Measurements from ENCODE around the gene DCAF4. TPM values are rescaled to one million over a fixed set of nuclear protein-coding genes. Genes with fewer than 3 reads are reported as not detected.

The DCAF4 gene
- total and polyA plus RNA-seq, 2 of the 4 experiments (the other 2 are of a cell fraction), result 28.8 to 29.4 TPM

GRCh38 chr14:72970058-72970630, 43.9 kb downstream of the DCAF4 start:
- dilution Hi-C loops (cut with HindIII; ENCODE audit: low sequenced_read_pairs, unreplicated experiment), result no loop called here
- Histone ChIP-seq H2BK15ac (ENCODE audit: low read depth, low read length) (no peak overlapping the region), H4K5ac (ENCODE audit: low read depth, low read length) (no peak overlapping the region), H3K9me3 (ENCODE audit: control insufficient read depth, insufficient read depth, low read length) (no peaks in the 10 kb centered on the region), H3K27me3 (ENCODE audit: control insufficient read depth, insufficient read depth, low read length) (no peaks in the 10 kb centered on the region), H3K4me2 (ENCODE audit: low read depth, low read length) (no peak overlapping the region), H3K4ac (ENCODE audit: low read depth, low read length) (no peak overlapping the region), H3K9ac (ENCODE audit: low read depth, low read length) (no peak overlapping the region), H2BK120ac (ENCODE audit: low read depth, low read length) (no peak overlapping the region), H3K9me1 (ENCODE audit: insufficient read depth, low read length) (peaks cover 8% of the 10 kb centered on the region), H3K56ac (ENCODE audit: extremely low read depth, insufficient read depth, low read length) (no peak overlapping the region), H3K79me1 (ENCODE audit: low read depth in 1 of 2, low read length in 2 of 2) (no peaks in the 10 kb centered on the region), H3K4me3 (ENCODE audit: insufficient read depth, low read depth, low read length) (no peak overlapping the region), H3K36me3 (ENCODE audit: control insufficient read depth, insufficient read depth, low read length) (peaks cover 47% of the 10 kb centered on the region), H3K27ac (ENCODE audit: insufficient read depth, low read length) (no peak overlapping the region), H4K91ac (ENCODE audit: insufficient read depth, low read depth, low read length) (no peak overlapping the region), H4K20me1 (ENCODE audit: insufficient read depth, low read length) (no peaks in the 10 kb centered on the region), H2AFZ (replicated peaks; ENCODE audit: low read length, poor library complexity) (no peak overlapping the region), H3K4me1 (ENCODE audit: control insufficient read depth, insufficient read depth, low read length) (no peaks in the 10 kb centered on the region), H3K23ac (ENCODE audit: low read depth, low read length) (no peak overlapping the region), H3K14ac (replicated peaks; ENCODE audit: low read depth, low read length) (no peak overlapping the region), H2BK5ac (ENCODE audit: low read depth, low read length, poor library complexity, severe bottlenecking) (no peak overlapping the region), H2BK20ac (ENCODE audit: low read depth, low read length) (no peak overlapping the region), H4K8ac (ENCODE audit: low read depth in 2 of 2, low read length in 2 of 2) (no peak overlapping the region), H2AK9ac (replicated peaks; ENCODE audit: low read depth, low read length, poor library complexity) (no peak overlapping the region), H2AK5ac (ENCODE audit: low read depth, low read length) (no peak overlapping the region), H3K18ac (ENCODE audit: low read depth, low read length) (no peak overlapping the region)
- TF ChIP-seq, protein P1, sequence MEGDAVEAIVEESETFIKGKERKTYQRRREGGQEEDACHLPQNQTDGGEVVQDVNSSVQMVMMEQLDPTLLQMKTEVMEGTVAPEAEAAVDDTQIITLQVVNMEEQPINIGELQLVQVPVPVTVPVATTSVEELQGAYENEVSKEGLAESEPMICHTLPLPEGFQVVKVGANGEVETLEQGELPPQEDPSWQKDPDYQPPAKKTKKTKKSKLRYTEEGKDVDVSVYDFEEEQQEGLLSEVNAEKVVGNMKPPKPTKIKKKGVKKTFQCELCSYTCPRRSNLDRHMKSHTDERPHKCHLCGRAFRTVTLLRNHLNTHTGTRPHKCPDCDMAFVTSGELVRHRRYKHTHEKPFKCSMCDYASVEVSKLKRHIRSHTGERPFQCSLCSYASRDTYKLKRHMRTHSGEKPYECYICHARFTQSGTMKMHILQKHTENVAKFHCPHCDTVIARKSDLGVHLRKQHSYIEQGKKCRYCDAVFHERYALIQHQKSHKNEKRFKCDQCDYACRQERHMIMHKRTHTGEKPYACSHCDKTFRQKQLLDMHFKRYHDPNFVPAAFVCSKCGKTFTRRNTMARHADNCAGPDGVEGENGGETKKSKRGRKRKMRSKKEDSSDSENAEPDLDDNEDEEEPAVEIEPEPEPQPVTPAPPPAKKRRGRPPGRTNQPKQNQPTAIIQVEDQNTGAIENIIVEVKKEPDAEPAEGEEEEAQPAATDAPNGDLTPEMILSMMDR (conservative IDR thresholded peaks at IDR 0.05; ENCODE audit: low read depth, low read length), result no peak
- TF ChIP-seq MAFK (IDR thresholded peaks at IDR 0.05; ENCODE audit: low read depth, low read length) (no peak), BHLHE40 (IDR thresholded peaks at IDR 0.05; ENCODE audit: low read depth, low read length) (no peak), POLR2A (IDR thresholded peaks at IDR 0.05; ENCODE audit: low read depth, low read length) (no peak), SMC3 (IDR thresholded peaks at IDR 0.05; ENCODE audit: low read depth, low read length) (no peak), CHD1 (IDR thresholded peaks at IDR 0.05; ENCODE audit: low read depth, low read length) (no peak), RFX5 (IDR thresholded peaks at IDR 0.05; ENCODE audit: low read depth, low read length) (no peak), FOS (IDR thresholded peaks at IDR 0.05; ENCODE audit: low read depth, low read length) (no peak), NFE2L2 (IDR thresholded peaks at IDR 0.05; ENCODE audit: low read depth, low read length) (no peak), RAD21 (IDR thresholded peaks at IDR 0.05; ENCODE audit: low read length) (no peak), MAZ (IDR thresholded peaks at IDR 0.05; ENCODE audit: borderline replicate concordance, low read depth, low read length) (no peak), ELK1 (IDR thresholded peaks at IDR 0.05; ENCODE audit: borderline replicate concordance, low read depth, low read length) (no peak), CEBPB (IDR thresholded peaks at IDR 0.05; ENCODE audit: low read depth, low read length) (no peak), MXI1 (IDR thresholded peaks at IDR 0.05; ENCODE audit: borderline replicate concordance, low read depth, low read length) (no peak), USF2 (IDR thresholded peaks at IDR 0.05; ENCODE audit: low read depth, low read length) (no peak), RCOR1 (IDR thresholded peaks at IDR 0.05; ENCODE audit: insufficient replicate concordance, low read length) (no peak)
- intact Hi-C loops (cut with micrococcal nuclease), result no loop called here
- ATAC-seq (ENCODE audit: low read depth) (no peak), DNase-seq (no peak)
- ChIA-PET POLR2A (ENCODE audit: unreplicated experiment) (no interaction called here), CTCF (no interaction called here)
- in situ Hi-C loops (cut with MboI; ENCODE audit: low sequenced_read_pairs), result no loop called here
- BruUV-seq (replicated peaks), result no TSS peak
- WGBS, 2 experiments (ENCODE audit: extremely low coverage in 2 of 2, insufficient read length in 1 of 2), result 91% methylated on average over 4 of the region's 17 CpGs; no CpG with 5 or more reads in 1 of the 2 experiments

All from IMR-90 (cell line).